Neural progenitor cell (in vitro differentiated cells): ENCODE data around the gene COL21A1.

Source experiments
- EZH2 ChIP-seq: fragments of 200-600 bp; sonication (generic); IDR thresholded peaks from 2 replicates; pipeline ENCODE4 v1.6.1; 2017; ENCODE audit warnings: antibody characterized with exemption, mild to moderate bottlenecking, moderate library complexity
- EZH2phosphoT487 ChIP-seq: fragments of 200-600 bp; sonication (generic); IDR thresholded peaks from 2 replicates; pipeline ENCODE4 v1.6.1; 2017; ENCODE audit warnings: antibody characterized with exemption
- TF ChIP-seq, protein P1 (sequence below): fragments of 200-600 bp; sonication (generic); IDR thresholded peaks from 2 replicates; pipeline ENCODE4 v1.5.1; 2017; ENCODE audit warnings: antibody characterized with exemption, mild to moderate bottlenecking

DNA sequence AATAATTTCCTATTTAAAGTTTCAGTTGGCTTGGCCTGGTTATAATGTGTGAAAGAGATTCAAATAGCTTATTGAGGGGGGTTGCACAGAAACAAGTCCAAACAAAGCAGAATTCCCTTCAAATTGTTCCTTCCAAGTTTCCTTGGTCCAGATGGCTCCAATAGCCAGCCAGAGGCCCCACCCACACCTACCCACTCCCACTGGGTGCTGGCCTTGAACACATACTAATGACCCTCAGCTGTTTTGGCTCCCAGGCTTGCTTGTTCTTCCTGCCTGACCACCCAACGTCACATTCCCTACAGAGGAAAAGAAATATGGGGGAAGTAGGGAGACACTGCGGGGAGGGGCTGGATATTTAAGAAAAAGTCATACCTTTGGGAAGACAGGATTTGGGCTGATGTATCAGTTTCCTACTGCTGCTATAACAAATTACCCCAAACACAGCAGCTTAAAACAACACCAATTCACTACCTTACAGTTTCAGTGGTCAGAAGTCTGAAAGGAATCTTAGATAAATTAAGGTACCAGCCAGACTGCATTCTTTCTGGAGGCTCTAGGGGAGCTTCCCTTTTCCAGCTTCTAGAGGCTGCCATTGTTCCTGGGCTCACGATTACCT is 95.7 kb downstream of the COL21A1 start:
- TF ChIP-seq, protein P1, sequence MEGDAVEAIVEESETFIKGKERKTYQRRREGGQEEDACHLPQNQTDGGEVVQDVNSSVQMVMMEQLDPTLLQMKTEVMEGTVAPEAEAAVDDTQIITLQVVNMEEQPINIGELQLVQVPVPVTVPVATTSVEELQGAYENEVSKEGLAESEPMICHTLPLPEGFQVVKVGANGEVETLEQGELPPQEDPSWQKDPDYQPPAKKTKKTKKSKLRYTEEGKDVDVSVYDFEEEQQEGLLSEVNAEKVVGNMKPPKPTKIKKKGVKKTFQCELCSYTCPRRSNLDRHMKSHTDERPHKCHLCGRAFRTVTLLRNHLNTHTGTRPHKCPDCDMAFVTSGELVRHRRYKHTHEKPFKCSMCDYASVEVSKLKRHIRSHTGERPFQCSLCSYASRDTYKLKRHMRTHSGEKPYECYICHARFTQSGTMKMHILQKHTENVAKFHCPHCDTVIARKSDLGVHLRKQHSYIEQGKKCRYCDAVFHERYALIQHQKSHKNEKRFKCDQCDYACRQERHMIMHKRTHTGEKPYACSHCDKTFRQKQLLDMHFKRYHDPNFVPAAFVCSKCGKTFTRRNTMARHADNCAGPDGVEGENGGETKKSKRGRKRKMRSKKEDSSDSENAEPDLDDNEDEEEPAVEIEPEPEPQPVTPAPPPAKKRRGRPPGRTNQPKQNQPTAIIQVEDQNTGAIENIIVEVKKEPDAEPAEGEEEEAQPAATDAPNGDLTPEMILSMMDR = no peak
- TF ChIP-seq EZH2phosphoT487 (no peak), EZH2 (no peak)
